Measurements from ENCODE around the gene POT1. TPM values are rescaled to one million over a fixed set of nuclear protein-coding genes. Genes with fewer than 3 reads are reported as not detected.

Gene POT1
- total and polyA plus RNA-seq, 12 donors: 5.1 to 24.7 (median 15.5) TPM

GRCh38 chr7:124775422-124775821 is 154.2 kb downstream of the POT1 start:
- H3K27ac ChIP-seq: no peak overlapping the region
- DNase-seq: no peak
- intact Hi-C loops (cut with DNase I): no loop called here

GRCh38 chr7:124773938-124774337 is 155.7 kb downstream of the POT1 start:
- TF ChIP-seq, protein P1, sequence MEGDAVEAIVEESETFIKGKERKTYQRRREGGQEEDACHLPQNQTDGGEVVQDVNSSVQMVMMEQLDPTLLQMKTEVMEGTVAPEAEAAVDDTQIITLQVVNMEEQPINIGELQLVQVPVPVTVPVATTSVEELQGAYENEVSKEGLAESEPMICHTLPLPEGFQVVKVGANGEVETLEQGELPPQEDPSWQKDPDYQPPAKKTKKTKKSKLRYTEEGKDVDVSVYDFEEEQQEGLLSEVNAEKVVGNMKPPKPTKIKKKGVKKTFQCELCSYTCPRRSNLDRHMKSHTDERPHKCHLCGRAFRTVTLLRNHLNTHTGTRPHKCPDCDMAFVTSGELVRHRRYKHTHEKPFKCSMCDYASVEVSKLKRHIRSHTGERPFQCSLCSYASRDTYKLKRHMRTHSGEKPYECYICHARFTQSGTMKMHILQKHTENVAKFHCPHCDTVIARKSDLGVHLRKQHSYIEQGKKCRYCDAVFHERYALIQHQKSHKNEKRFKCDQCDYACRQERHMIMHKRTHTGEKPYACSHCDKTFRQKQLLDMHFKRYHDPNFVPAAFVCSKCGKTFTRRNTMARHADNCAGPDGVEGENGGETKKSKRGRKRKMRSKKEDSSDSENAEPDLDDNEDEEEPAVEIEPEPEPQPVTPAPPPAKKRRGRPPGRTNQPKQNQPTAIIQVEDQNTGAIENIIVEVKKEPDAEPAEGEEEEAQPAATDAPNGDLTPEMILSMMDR (IDR thresholded peaks at IDR 0.05): no peak
- intact Hi-C loops (cut with DNase I): no loop called here
- DNase-seq (no peak), ATAC-seq (no peak)
- 86 to 92% methylated on average over 4 of the region's 4 CpGs for WGBS, 2 donors
- Histone ChIP-seq H3K27me3 (peaks cover 0 to 17% (median 0%) of the 10 kb centered on the region in 7 donors), H3K4me3 (no peak overlapping the region), H3K36me3 (no peaks in the 10 kb centered on the region), H3K9me3 (no peaks in the 10 kb centered on the region), H3K4me1 (no peaks in the 10 kb centered on the region), H3K27ac (no peak overlapping the region)

More at GRCh38 chr7:124775422-124775821, 154.2 kb downstream of the POT1 start:
- H3K27me3 ChIP-seq: peaks cover 0 to 17% (median 0%) of the 10 kb centered on the region in 7 donors
- no peaks in the 10 kb centered on the region for H3K36me3 ChIP-seq
- no peak overlapping the region for H3K4me3 ChIP-seq
- TF ChIP-seq, protein P1 (IDR thresholded peaks at IDR 0.05): no peak
- H3K4me1 ChIP-seq: no peaks in the 10 kb centered on the region
- ATAC-seq: no peak
- no peaks in the 10 kb centered on the region for H3K9me3 ChIP-seq

DNA sequence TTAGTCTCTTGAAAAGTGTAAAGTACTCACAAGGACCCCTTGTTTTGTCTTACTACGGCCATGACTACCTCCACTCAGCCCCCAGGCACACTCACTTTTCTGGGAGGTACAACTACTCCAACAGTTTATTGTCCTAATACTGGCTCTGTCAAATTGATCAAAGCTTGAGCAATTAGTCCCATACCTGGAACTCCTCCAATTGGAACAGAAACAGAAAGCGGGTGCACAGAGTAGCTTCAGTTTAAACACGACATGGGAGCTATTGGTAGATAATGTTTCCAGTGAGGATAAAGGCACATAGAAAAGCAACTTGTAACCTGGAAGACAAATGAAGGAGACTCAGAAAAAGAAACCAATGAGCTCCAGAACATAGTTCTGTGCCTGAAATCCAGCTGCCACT is 156.3 kb downstream of the POT1 start:
- H3K4me1 ChIP-seq: no peaks in the 10 kb centered on the region
- TF ChIP-seq, protein P1 (IDR thresholded peaks at IDR 0.05): no peak
- no peak overlapping the region for H3K4me3 ChIP-seq
- no peaks in the 10 kb centered on the region for H3K36me3 ChIP-seq
- intact Hi-C loops (cut with DNase I): no loop called here
- H3K27me3 ChIP-seq: peaks cover 0 to 17% (median 0%) of the 10 kb centered on the region in 7 donors
- ATAC-seq: no peak
- 84 to 89% methylated on average over 3 of the region's 3 CpGs for WGBS, 2 donors
- no peak overlapping the region for H3K27ac ChIP-seq
- H3K9me3 ChIP-seq: no peaks in the 10 kb centered on the region
- no peak for DNase-seq

Other genes with a start within 250 kb of the POT1 start
- gene GPR37, start 164.0 kb downstream of the POT1 start, total RNA-seq: under 1 TPM in 2 of 10 donors, not detected in 8; 0.09 to 0.15 TPM
- under 1 TPM in 1 of 2 donors, not detected in 1; 0.04 TPM for gene GPR37, start 164.0 kb downstream of the POT1 start, polyA plus RNA-seq